Mammary epithelial cell (primary cell): ENCODE data around the gene CA9.

ENCODE experiments used
- EZH2 ChIP-seq: IDR thresholded peaks from 2 replicates; pipeline ENCODE4 v1.6.1; 2012; ENCODE audit warnings: low read length, inconsistent platforms, borderline replicate concordance
- TF ChIP-seq, protein P1 (sequence below), 2 donors: IDR thresholded peaks in 1 of 2; conservative IDR thresholded peaks in 1 of 2; 2 replicates each; pipeline ENCODE4 v1.5.1; 2011 to 2012; ENCODE audit warnings: inconsistent platforms in 2 of 2, low read length in 2 of 2, mild to moderate bottlenecking in 2 of 2, control low read depth in 1 of 2, low read depth in 1 of 2; ENCODE audit not compliant: insufficient read depth in 1 of 2; ENCODE audit errors: extremely low read depth in 1 of 2

DNA sequence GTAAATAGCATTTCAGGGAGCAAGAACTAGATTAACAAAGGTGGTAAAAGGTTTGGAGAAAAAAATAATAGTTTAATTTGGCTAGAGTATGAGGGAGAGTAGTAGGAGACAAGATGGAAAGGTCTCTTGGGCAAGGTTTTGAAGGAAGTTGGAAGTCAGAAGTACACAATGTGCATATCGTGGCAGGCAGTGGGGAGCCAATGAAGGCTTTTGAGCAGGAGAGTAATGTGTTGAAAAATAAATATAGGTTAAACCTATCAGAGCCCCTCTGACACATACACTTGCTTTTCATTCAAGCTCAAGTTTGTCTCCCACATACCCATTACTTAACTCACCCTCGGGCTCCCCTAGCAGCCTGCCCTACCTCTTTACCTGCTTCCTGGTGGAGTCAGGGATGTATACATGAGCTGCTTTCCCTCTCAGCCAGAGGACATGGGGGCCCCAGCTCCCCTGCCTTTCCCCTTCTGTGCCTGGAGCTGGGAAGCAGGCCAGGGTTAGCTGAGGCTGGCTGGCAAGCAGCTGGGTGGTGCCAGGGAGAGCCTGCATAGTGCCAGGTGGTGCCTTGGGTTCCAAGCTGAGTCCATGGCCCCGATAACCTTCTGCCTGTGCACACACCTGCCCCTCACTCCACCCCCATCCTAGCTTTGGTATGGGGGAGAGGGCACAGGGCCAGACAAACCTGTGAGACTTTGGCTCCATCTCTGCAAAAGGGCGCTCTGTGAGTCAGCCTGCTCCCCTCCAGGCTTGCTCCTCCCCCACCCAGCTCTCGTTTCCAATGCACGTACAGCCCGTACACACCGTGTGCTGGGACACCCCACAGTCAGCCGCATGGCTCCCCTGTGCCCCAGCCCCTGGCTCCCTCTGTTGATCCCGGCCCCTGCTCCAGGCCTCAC, at the start of gene CA9:
- TF ChIP-seq, protein P1, sequence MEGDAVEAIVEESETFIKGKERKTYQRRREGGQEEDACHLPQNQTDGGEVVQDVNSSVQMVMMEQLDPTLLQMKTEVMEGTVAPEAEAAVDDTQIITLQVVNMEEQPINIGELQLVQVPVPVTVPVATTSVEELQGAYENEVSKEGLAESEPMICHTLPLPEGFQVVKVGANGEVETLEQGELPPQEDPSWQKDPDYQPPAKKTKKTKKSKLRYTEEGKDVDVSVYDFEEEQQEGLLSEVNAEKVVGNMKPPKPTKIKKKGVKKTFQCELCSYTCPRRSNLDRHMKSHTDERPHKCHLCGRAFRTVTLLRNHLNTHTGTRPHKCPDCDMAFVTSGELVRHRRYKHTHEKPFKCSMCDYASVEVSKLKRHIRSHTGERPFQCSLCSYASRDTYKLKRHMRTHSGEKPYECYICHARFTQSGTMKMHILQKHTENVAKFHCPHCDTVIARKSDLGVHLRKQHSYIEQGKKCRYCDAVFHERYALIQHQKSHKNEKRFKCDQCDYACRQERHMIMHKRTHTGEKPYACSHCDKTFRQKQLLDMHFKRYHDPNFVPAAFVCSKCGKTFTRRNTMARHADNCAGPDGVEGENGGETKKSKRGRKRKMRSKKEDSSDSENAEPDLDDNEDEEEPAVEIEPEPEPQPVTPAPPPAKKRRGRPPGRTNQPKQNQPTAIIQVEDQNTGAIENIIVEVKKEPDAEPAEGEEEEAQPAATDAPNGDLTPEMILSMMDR (conservative IDR thresholded peaks at IDR 0.05 in 1 of 2, IDR thresholded peaks at IDR 0.05 in 1 of 2; ENCODE audit: extremely low read depth in 1 of 2, insufficient read depth in 1 of 2, low read depth in 1 of 2, low read length in 2 of 2) = no peak
- TF ChIP-seq EZH2 = no peak
